UCSD-AML1 (cell line): ENCODE data around the gene SERPINH1.
"Not testable (repeated sequence)": the region's sequence is repeated elsewhere in the genome, so short reads cannot be mapped to it uniquely, and the experiment has no call there.

Experiments used
- DNase-seq: peaks from one replicate; lab custom pipeline; 2025; ENCODE audit not compliant: unreplicated experiment; lab: John Stamatoyannopoulos, UW

Gene SERPINH1

DNA sequence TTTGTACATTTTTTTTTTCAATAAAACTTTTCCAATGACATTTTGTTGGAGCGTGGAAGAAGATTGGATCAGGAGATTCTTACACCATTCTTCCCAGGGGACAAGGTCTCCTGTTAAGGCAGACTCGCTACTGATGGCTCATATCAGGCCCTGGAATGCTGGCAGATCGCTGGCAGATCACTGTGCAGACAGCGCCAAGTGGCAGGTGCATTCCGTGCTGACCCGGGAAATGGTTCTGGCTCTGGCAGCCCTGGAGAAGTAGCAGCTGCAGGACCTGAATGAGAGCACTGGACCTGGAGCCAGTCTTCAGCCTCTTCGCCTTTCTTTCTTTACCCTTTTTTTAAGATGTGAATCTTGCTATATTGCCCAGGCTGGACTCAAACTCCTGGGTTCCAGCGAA is 10.7 kb downstream of the SERPINH1 start:
- DNase-seq = no peak

DNA sequence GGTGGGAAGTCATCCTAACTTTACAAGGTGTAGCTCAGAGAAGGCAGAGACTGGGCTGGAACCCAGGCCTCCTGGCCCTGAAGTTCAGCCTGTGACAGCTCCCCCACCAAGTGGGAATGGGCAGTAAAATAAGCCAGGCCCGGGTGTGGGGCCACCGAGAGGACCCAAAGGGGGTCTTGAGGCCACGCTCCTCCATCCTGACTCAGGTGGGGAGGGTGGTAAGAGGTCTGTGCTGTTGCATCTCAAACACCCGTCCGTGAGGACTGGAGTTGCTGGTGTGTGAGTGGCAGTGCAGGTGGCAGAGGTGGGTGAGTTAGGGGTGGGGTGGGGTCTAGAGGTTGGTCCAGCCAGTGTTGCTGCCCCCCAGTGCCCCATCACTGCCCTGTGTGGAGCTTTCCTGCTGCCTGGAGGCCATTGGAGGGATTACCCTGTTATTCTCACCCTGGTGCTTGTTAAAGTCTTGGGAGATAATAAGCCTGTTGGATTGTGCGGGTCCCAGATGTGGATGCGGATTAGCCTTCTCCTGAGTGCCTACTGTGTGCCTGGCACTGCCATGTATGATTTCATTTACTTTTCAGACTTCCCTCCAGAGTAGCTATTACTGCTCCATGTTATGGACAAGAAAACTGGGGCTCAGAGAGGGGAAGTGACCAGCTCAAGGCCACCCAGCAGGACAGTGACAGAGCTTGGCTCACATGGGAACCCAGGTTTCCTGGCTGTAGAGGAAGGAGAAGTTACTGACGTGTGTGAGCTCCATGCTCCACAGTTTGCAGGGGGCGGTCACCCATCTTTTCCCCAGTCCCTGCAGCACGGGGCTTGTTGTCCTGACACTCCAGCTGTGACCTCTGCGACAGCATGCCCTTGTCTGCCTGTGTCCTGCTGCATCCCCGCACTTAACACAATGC is 12.9 kb downstream of the SERPINH1 start:
- no peak for DNase-seq

DNA sequence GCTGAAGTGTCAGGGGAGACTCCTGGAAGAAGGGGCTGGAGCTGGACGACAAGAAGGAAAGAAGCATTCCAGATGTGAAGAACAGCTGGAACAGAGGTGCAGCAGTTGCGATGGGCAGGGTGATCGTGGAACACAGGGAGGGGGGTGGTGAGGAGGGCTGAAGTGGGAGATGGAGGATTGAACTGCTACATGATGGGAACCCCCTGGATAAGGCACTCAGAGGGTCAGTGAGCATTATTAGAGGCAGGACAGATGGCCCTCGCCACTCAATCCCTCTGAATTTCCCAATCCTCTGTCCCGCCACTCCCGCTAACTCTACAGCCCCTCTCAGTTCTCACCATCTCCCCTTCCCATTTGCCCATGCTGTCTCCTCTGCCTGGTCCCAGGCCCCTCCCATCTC is 14.0 kb downstream of the SERPINH1 start:
- DNase-seq = no peak

DNA sequence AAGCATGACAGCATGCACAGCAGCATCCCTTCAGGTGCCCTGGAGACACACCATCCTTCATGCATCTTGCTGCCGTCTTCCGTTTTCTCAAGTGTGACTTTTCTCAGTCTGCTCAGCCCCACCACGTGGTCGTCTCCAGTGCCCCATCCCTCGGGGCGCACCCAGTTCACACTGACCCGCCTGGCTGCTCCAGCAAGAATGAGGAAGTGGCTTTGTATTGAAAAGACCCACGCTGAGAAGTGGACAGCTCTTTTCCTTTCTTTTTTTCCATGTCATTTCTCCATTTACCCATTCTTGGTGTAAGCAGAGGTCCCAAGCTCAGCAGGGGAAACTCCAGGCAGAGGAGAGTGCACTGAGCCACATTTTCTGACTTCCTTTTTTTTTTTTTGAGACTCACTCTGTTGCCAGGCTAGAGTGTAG is 14.5 kb downstream of the SERPINH1 start:
- peak; percentile 79 for DNase-seq

DNA sequence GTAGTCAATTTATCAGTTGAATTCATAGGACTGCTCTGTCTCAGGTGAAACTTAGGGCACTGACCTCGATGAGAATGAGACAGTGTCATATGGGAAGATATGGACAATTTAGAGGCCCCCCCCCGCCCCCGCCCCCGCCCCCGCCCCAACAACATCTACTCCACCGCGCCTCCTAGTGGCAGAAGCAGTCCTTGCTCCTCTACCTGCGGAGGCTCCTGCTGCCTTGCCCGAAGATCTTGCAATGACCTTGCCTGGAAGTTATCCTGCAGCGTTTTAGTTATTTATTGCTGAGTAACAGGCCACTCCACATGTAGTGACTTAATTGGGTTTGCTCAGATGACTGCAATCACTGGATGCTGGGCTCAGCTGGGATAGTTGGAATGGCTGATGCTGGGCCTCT is 15.2 kb downstream of the SERPINH1 start:
- DNase-seq = peak; percentile 31

DNA sequence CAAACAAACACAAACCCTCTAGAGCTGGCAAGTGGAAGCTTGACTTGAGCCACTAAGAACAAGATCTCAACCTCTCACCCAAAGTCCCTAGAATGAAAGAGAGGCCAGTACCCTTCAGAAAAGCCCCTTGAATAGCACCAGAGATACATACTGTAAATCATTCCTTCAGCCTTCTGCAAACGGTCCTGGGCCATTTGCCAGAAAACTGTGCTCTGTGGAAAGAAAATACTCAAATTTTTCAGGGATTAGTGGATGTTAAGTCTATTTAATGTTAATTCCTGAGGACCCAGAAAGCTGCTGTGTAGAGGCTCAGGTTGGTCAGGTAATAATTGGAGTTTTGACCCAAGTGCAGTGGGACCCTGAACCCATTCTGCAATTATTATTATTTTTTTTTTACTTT is 16.9 kb downstream of the SERPINH1 start:
- DNase-seq = no peak

DNA sequence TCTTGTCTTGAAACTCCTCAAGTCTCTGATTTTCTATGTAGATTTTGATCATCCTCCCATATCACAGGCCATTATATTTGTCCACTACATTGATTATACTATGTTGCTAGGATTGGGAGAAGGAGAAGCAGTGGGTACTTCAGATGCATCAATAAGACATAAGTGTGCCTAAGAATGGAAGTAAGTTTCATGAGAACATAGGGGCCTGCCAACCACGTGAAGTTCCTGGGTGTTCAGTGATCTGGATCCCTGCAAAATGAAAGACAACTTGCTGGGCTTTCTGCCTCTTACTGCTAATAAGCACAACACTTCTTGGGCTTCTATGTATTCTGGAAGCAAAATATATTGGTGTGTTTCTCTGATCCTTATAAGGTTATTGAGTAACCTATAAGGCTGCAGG is 17.8 kb downstream of the SERPINH1 start:
- DNase-seq = no peak

DNA sequence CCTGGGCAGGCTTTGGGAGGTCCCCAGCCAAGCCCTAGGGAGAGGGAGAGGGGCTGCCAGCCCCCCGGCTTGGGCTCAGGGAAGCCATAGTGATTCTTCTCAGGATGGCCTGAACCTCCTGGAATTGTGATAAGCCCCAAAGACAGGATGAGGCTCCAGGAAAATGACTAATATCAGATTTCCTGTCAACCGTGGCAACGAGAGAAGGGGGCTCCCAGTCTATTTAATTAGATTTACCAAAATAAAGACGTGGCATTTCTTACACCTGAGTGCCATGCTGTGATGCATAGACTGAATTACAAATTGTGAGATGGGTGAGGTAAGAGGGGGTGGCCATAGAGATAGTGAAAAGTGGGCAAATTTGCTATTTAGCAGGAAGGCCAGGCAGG is 20.4 kb downstream of the SERPINH1 start:
- no peak for DNase-seq

DNA sequence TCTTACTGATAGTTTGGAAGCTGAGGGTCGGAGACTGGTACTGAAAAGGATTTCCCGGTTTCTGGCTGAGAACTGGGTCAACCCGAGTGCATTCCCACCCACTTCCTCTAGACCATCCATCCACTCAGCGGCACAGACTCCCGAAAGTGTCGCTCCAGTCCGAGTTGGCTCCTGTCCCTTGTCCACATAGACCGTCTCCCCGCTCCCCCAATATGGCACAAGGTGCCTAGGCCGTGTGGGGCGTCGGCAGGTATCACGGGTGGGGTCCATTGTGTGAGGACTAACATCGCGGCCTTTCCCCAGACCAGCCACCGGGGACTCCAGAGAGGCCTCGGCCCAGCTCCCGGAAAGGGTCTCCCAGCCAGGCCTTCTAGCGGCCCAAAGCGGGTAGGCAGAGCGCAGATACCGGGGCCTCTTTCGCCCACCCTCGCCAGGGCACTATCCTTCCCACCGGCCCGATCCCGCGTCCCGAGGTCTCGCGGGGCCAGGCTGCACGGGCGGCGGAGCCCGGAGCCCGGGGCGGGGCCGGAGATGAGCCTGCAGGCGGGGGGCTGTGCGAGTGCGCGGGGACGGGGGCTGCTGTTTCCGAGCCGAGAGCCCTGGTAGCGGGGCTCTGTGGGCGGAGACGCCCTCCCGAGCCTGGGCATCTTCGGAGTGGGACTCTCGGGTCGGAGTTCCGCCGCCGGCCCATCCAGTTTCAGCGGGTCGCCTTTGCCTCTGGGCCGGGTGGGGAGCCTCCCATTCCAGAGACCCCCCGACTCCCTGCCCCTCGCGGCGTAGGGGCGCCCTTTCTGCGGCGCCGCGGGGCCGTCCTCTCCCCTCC is 21.1 kb downstream of the SERPINH1 start:
- DNase-seq = peak; percentile 88

DNA sequence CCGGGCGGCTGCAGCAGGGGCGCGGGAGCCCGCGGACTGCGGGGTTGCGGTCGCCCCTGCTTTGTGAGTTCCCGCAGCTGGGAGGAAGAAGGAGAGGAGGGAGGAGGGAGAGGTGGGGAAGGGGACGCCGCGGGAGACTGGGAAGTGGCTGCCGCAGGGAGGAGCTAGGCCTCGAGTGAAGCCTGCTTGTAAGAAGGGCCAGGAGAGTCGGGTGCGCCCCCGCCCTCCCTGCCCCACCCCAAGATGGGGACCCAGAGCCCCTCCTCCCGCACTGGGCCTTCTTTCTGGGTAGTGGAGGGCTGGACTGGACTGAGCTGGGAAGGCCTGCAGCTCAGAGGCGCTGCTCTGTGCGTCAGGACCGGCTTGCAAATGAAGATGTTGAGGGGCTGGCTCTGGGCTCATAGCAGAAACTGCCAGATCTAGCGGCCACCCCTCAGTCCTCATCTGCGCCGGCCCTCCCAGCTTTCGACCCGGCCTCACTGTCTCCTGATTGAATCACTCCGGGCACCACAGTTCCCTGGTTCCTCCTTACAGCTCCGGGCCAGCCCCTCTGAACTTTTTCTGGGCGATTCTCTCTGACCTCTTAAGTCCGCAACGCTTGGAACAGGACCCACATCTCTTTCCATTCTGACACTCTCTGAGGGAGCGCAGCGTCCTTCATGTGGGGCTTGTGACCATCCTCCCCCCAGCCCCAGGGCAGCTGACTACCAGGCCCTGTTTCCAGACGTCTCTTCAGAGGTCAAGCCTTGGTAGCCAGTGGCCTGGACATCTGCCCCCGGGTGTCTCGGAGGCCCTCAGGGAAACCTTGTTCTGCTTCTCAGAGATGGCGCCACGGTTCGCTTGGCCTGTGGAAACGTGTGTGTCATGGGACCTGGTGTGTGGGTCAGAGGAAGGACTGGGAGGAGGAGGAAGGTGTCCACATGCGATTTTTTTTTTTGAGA is 21.9 kb downstream of the SERPINH1 start:
- peak; percentile 68 for DNase-seq

DNA sequence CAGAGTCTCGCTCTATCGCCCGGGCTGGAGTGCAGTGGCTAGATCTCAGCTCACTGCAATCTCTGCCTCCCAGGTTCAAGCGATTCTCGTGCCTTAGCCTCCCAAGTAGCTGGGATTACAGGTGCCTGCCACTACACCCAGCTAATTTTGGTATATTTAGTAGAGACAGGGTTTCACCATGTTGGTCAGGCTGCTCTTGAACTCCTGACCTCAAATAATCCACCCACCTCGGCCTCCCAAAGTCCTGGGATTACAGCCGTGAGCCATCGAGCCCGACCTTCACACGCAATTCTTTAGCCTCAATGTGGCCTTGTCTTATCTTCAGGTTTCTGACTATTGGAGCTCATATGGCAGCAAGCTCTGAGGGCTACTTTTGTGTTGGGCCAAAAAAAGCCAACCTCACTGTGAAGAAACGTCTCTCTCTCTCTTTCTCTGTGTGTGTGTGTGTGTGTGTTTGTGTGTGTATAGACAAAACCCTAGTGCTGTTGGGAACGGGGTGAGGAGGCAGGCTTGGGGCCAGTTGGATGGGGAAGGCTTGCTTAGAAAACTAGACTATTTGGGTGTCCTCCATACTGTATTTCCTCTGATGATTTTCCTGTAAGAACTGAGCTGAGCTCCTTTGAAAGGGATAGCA is 22.7 kb downstream of the SERPINH1 start:
- DNase-seq = not testable (repeated sequence)

DNA sequence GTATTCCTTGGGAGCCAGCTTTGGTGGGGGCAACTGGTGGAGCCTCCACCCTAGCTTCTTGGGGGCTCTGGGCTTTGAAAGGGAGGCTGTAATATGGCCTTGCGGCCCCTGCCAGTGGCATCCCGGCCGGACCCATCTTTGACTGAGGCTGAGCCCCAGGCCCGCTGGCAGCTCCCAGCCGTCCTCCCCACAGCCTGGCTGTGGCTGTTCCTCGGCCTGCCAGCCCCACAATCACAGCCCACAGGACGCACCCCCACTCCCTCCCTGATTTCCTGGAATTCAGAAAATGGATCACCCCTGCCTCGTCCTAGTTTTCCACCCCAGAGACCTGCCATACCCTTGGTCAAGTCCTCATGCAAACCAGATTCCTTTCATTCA is 23.2 kb downstream of the SERPINH1 start:
- DNase-seq = no peak

DNA sequence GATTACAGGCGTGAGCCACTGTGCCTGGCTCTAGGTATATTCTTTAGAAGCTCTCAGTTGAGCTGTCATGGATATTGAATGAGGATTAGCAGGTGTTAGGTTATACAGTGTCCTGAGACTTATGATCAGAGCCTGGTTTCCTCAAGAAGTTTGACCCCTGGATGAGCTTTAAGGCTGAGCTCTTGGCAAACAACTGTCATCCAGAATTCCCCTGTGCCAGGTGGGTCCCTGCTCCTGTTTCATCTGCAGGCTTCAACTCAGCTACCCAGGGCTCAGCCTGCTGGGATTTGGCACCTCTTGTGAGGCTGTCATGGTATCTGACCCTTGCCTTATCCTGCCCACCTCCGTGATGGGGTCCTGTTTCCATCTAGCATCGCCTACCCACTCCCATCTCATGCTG is 24.3 kb downstream of the SERPINH1 start:
- no peak for DNase-seq

DNA sequence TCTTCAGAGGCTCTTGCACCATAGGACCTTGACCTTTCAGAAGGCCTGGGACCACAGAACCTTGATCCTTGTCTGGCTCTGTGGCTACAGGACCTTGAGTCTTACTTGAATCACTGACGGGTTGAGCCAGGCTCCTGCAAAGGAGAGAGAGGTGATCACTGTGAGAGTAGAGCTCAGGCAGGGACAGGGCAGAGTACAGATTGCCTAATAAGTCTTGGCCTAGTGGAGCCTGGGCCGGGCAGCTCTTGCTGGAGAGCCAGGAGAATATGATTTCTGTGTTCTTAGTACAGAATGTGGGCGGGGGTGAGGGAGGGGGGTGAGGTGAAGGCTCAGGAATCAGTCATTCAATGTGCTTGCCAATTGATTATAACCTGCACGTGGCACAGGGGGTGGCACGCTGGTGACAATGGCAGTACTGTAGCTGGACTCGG is 26.0 kb downstream of the SERPINH1 start:
- no peak for DNase-seq

DNA sequence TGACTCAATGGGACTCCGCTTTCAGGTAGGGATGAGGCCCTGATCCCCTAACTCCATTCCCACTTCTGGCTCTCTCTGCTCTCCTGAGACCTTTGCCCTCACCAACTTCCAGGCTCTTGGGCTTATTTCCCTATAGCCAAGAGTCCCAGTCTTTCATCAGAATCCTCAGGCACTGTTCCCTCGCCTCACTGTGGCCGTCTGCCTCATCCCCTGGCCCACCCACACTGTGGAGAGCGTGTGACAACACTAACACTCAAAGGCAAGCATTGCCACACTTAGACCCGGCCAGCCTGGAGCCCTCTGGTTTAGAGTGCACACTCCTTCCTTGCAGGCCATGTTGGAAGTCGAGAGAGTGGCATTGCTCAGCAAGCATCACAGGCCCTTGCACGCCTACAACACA is 27.0 kb downstream of the SERPINH1 start:
- no peak for DNase-seq

DNA sequence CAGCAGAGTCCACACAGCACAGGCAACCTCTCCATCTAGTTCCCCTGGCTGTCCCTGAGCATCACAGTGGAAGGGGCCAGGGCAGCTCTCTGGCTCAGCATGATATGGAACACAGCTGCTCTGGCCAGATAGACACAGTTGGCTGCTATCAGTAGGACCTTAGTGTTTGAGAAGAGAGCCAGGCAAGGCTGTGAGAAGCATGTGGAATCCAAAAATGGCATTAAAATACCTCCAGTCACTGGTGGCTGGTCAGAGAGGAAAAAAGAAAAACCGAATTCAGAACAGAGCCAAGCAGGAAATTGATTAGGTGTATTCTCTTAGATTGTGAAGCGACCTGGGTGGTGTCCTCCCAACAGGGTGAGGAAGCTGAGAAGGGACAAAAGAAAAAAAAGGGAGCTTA is 27.9 kb downstream of the SERPINH1 start:
- DNase-seq = no peak

DNA sequence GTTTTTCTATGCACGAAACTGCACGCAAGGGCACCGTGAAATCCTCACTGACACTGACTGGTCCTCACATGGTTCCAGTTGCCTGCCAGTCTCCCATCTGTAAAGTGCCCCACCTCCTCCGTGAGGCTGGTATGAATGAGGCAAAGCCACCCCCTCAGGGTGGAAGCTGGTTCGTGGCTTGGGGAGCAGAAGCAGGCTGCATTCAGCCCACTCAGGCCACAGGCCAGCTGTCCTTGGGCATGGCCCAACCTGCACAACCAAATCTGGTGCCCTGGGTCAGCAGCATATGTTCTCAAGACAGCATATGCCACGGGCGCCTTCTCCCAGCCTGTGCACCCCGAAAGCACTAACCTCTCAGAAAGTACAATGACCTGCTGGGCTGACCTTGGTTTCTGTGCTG is 29.3 kb downstream of the SERPINH1 start:
- no peak for DNase-seq

DNA sequence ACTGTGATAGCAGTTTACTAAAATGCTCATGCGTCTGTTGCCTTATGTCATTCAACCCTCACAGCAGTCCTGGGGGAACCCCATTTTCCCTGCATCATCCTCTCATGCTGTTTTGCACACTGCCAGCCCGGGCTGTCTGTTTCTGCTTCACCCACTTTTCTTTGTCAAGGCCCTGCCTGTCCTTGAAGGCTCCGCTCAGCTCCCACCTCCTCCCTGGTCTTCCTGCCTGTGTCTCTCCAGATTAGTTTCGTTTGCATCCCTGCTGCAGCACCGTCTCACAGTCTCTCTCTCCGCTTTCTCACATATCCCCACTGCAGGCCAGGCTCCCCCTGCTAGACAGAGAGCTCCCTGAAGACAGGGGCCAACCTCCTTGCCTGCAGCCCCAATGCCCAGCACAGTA is 29.9 kb downstream of the SERPINH1 start:
- DNase-seq = no peak

DNA sequence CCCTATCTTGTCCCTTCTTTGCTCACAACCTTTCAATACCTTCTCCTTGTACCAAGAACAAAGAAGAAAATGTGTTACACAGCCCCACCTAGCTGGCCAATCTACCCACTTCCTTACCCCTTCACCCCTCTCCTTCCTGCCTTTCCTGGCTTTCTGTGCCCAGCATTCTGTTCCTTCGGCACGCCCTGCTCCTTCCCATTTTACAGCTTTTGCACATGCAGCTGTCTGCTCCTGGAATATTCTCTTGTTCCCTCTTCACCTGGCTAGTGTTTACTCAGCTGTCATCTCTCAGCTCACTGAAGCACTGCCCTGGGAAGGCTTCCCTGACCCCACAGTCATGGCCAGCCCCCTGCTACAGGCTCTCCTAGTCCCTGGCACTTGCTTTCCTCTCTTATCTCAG is 30.7 kb downstream of the SERPINH1 start:
- DNase-seq = no peak

DNA sequence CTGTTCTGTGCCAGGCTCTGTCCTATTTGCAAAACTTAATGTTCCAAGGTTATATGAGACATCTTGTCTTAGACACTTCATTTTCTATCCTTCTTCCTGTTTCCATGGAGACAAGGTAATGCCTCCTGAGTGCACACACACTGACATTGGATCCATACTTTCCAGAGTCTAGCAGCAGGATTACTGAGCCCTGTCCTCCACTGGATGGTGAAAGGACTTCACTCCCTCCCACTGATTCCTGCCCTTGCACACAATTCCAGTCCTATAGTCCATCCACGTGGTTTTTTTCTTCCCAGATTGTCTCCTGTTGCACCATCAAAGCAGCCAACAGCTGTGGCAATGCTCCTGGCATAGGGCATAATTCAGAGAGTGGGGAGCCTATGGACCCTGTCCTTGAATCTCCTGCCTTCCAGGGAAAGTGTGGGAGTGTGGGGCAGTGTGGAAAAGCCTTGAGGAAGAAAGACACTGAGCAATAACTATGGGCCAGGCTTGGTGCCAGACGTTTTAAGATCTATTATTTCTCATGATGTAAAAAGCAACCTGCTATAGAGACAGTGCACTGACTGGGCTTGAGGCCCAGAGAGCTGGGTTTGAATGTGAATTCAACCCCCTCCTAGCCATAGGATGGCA is 31.3 kb downstream of the SERPINH1 start:
- DNase-seq = no peak
